H9 (cell line): Measurements from ENCODE around the gene VPS51. TPM values are rescaled to one million over a fixed set of nuclear protein-coding genes. Genes with fewer than 3 reads are reported as not detected.

Experiments
- DNase-seq: peaks from one replicate; pipeline ENCODE4 v3.0.0-alpha.2; 2017
- H2AFZ ChIP-seq: one replicate; pipeline ENCODE4 v1.6.1; 2013; ENCODE audit warnings: mild to moderate bottlenecking, low read length, control low read depth, moderate library complexity
- H2AK5ac ChIP-seq: 2 replicates; pipeline ENCODE4 v1.6.1; 2013; ENCODE audit warnings: low read length, control low read depth, mixed read lengths; ENCODE audit not compliant: insufficient read length
- H2BK120ac ChIP-seq: one replicate; pipeline ENCODE4 v1.6.1; 2013; ENCODE audit warnings: low read depth, mild to moderate bottlenecking, low read length, control low read depth, inconsistent platforms; ENCODE audit not compliant: poor library complexity, severe bottlenecking
- H2BK12ac ChIP-seq: 2 replicates; pipeline ENCODE4 v1.6.1; 2013; ENCODE audit warnings: low read length, control low read depth, mixed read lengths, low read depth; ENCODE audit not compliant: insufficient read length
- H2BK15ac ChIP-seq: 2 replicates; pipeline ENCODE4 v1.6.1; 2013; ENCODE audit warnings: low read depth, low read length, control low read depth
- H2BK20ac ChIP-seq: one replicate; pipeline ENCODE4 v1.6.1; 2013; ENCODE audit warnings: low read depth, mild to moderate bottlenecking, low read length, control low read depth, inconsistent platforms; ENCODE audit not compliant: poor library complexity, severe bottlenecking
- H2BK5ac ChIP-seq: 2 replicates; pipeline ENCODE4 v1.6.1; 2013; ENCODE audit warnings: low read length, control low read depth, mixed read lengths; ENCODE audit not compliant: insufficient read length
- H3K14ac ChIP-seq: 2 replicates; pipeline ENCODE4 v1.6.1; 2013; ENCODE audit warnings: low read length, control low read depth; ENCODE audit not compliant: insufficient read depth
- H3K18ac ChIP-seq: 2 replicates; pipeline ENCODE4 v1.6.1; 2013; ENCODE audit warnings: low read depth, mild to moderate bottlenecking, mixed read lengths, low read length, control low read depth; ENCODE audit not compliant: insufficient read length
- H3K23ac ChIP-seq: 2 replicates; pipeline ENCODE4 v1.6.1; 2013; ENCODE audit warnings: low read length, control low read depth, mixed read lengths, low read depth; ENCODE audit not compliant: insufficient read length
- H3K23me2 ChIP-seq: 2 replicates; pipeline ENCODE4 v1.6.1; 2013; ENCODE audit warnings: low read depth, mild to moderate bottlenecking, mixed read lengths, low read length, control low read depth; ENCODE audit not compliant: insufficient read length, poor library complexity, severe bottlenecking
- H3K27ac ChIP-seq: 2 replicates; pipeline ENCODE4 v1.5.1; 2013; ENCODE audit warnings: low read length, control low read depth, mixed read lengths, low read depth; ENCODE audit not compliant: insufficient read length
- H3K27me3 ChIP-seq: 2 replicates; pipeline ENCODE4 v1.6.1; 2013; ENCODE audit warnings: low read length, control low read depth, inconsistent platforms; ENCODE audit not compliant: insufficient read depth
- H3K4ac ChIP-seq: 2 replicates; pipeline ENCODE4 v1.6.1; 2013; ENCODE audit warnings: low read depth, mild to moderate bottlenecking, control low read depth, inconsistent platforms, low read length, moderate library complexity
- H3K4me1 ChIP-seq: 2 replicates; pipeline ENCODE4 v1.6.1; 2013; ENCODE audit warnings: low read length, control low read depth, inconsistent platforms; ENCODE audit not compliant: insufficient read depth
- H3K4me2 ChIP-seq: 2 replicates; pipeline ENCODE4 v1.6.1; 2013; ENCODE audit warnings: low read length, control low read depth, mixed read lengths; ENCODE audit not compliant: insufficient read length, insufficient read depth
- H3K56ac ChIP-seq: 2 replicates; pipeline ENCODE4 v1.6.1; 2013; ENCODE audit warnings: low read depth, mild to moderate bottlenecking, mixed read lengths, low read length, control low read depth; ENCODE audit not compliant: insufficient read length
- H3K79me1 ChIP-seq: 2 replicates; pipeline ENCODE4 v1.6.1; 2013; ENCODE audit warnings: low read depth, mild to moderate bottlenecking, moderate library complexity, low read length, control low read depth, inconsistent platforms; ENCODE audit not compliant: insufficient read depth, poor library complexity, severe bottlenecking
- H3K79me2 ChIP-seq: 2 replicates; pipeline ENCODE4 v1.6.1; 2013; ENCODE audit warnings: low read length, control low read depth, inconsistent platforms; ENCODE audit not compliant: insufficient read depth
- H3K9ac ChIP-seq: 2 replicates; pipeline ENCODE4 v1.6.1; 2013; ENCODE audit warnings: low read length, control low read depth, mixed read lengths; ENCODE audit not compliant: insufficient read length; ENCODE audit errors: extremely low read depth
- H3K9me3 ChIP-seq: one replicate; pipeline ENCODE4 v1.6.1; 2013; ENCODE audit warnings: low read depth, low read length, inconsistent platforms; ENCODE audit not compliant: control insufficient read depth
- H3T11ph ChIP-seq: one replicate; pipeline ENCODE4 v1.6.1; 2013; ENCODE audit warnings: mild to moderate bottlenecking, low read length, control low read depth, inconsistent platforms
- H4K20me1 ChIP-seq: one replicate; pipeline ENCODE4 v1.6.1; 2013; ENCODE audit not compliant: control insufficient read depth, insufficient read length, insufficient read depth
- H4K5ac ChIP-seq: 2 replicates; pipeline ENCODE4 v1.6.1; 2013; ENCODE audit warnings: low read depth, mild to moderate bottlenecking, mixed read lengths, low read length, control low read depth; ENCODE audit not compliant: insufficient read length
- H4K8ac ChIP-seq: replicated peaks from 2 replicates; pipeline ENCODE4 v1.6.1; 2013; ENCODE audit warnings: low read length, control low read depth, mixed read lengths, low read depth; ENCODE audit not compliant: insufficient read length
- H4K91ac ChIP-seq: 2 replicates; pipeline ENCODE4 v1.6.1; 2013; ENCODE audit warnings: low read depth, mild to moderate bottlenecking, moderate library complexity, mixed read lengths, low read length, control low read depth; ENCODE audit not compliant: insufficient read length
- H3K27ac Mint-ChIP-seq, 3 experiments: 2 replicates in 2 of 3; 3 replicates in 1 of 3; pipeline ENCODE4 v1.8.0; 2020 to 2021; ENCODE audit warnings: mixed read lengths in 3 of 3, mild to moderate bottlenecking in 1 of 3, moderate library complexity in 1 of 3
- H3K27me3 Mint-ChIP-seq: 2 replicates; pipeline ENCODE4 v1.8.0; 2021; ENCODE audit warnings: low read depth, mild to moderate bottlenecking, moderate library complexity, mixed read lengths
- H3K36me3 Mint-ChIP-seq, 3 experiments: 2 replicates in 2 of 3; 3 replicates in 1 of 3; pipeline ENCODE4 v1.8.0; 2020 to 2021; ENCODE audit warnings: low read depth in 3 of 3, mixed read lengths in 3 of 3; ENCODE audit not compliant: insufficient read depth in 1 of 3
- H3K4me1 Mint-ChIP-seq, 2 experiments: 2 replicates each; pipeline ENCODE4 v1.8.0; 2020; ENCODE audit warnings: mixed read lengths in 2 of 2
- H3K4me3 Mint-ChIP-seq, 2 experiments: 2 replicates in 1 of 2; 3 replicates in 1 of 2; pipeline ENCODE4 v1.8.0; 2020 to 2021; ENCODE audit warnings: mild to moderate bottlenecking in 2 of 2, mixed read lengths in 2 of 2, moderate library complexity in 1 of 2
- H3K9me3 Mint-ChIP-seq, 2 experiments: 2 replicates in 1 of 2; 3 replicates in 1 of 2; pipeline ENCODE4 v1.8.0; 2020; ENCODE audit warnings: mild to moderate bottlenecking in 2 of 2, mixed read lengths in 2 of 2, moderate library complexity in 1 of 2
- WGBS: extraction: QIAGEN DNeasy Blood & Tissue Kit; methylation state at CpG from one replicate; pipeline ENCODE4 v1.1.7; 2013; ENCODE audit warnings: missing lambda C conversion rate, low lambda C conversion rate, mixed read lengths; ENCODE audit not compliant: insufficient read length; ENCODE audit errors: extremely low coverage; 5-methylcytosine and 5-hydroxymethylcytosine counted together
- total RNA-seq: library from RNA; stranded (reverse); gene quantifications from 2 replicates; pipeline ENCODE4 v1.2.1, GENCODE V29; 2021
- TF ChIP-seq, protein P1 (sequence below): fragments of 200-600 bp; sonication (generic); conservative IDR thresholded peaks from 3 replicates; pipeline ENCODE4 v1.8.0; 2021; ENCODE audit warnings: antibody characterized with exemption, mild to moderate bottlenecking

VPS51 gene
- total RNA-seq, 1 experiment from 2014 or later, result 94.7 TPM

DNA sequence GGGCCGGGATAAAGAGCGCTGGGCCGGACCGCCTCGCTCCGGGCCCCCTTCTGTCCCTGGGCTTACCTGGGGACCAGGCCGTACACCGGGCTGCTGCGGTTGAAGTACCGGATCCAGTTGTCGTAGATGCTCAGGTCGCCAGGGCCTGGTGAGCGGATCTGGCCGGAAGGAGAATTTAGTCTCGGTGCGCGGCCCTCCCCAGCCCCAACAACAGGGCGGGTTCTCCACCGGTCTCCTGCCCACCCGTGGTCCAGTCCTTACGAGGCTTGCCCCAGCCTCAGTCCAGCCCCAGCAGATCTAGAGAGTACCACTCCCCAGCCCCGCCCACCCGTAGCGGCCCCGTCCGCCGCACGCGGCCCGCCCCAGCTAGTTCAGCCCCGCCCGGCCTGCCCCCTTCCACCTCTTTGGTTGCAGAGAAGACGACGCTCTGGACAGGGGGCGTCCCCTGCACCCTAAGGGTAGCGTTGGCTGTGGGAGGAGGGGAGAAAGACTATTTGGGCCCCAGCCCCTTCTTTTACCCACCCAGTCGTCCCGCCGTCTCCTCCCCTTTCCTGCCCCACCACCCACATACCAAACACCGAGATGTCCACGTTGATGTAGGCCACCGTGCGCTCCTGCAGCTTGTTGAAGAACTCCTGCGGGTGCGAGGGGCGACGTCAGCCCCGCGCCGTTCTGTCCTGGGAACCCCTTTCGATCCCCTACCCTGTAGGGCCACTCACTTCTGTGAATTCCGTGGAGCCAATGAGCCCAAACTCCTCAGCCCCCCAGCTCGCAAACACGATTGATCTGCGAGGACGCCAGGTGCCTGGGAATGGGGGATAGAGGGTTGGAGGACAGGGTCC is 48.2 kb upstream of the VPS51 start:
- Histone ChIP-seq H2BK20ac (no peak overlapping the region), H2AFZ (no peak overlapping the region), H2BK120ac (no peak overlapping the region), H3K18ac (no peak overlapping the region), H3K4me2 (peak overlapping the region; percentile 14), H3K4ac (no peak overlapping the region), H4K91ac (no peak overlapping the region), H3K27me3 (no peaks in the 10 kb centered on the region), H3K9ac (no peak overlapping the region), H3K27ac (no peak overlapping the region), H3K79me1 (no peaks in the 10 kb centered on the region), H3K14ac (no peak overlapping the region), H3K23ac (no peak overlapping the region), H2BK12ac (no peak overlapping the region), H4K8ac (no peak overlapping the region), H4K20me1 (no peaks in the 10 kb centered on the region), H4K5ac (no peak overlapping the region), H3K9me3 (no peaks in the 10 kb centered on the region), H3K4me1 (no peaks in the 10 kb centered on the region), H2AK5ac (no peak overlapping the region), H3K79me2 (no peaks in the 10 kb centered on the region), H2BK5ac (no peak overlapping the region), H3K23me2 (no peaks in the 10 kb centered on the region), H2BK15ac (no peak overlapping the region), H3T11ph (no peak overlapping the region), H3K56ac (no peak overlapping the region)
- no peak overlapping the region; a peak in 1 of 7 replicates for H3K27ac Mint-ChIP-seq
- H3K4me3 Mint-ChIP-seq, result no peak overlapping the region; a peak in 1 of 5 replicates
- peaks cover 4 to 10% of the 10 kb centered on the region in 2 experiments for H3K4me1 Mint-ChIP-seq
- peak; percentile 48 for DNase-seq
- TF ChIP-seq, protein P1, sequence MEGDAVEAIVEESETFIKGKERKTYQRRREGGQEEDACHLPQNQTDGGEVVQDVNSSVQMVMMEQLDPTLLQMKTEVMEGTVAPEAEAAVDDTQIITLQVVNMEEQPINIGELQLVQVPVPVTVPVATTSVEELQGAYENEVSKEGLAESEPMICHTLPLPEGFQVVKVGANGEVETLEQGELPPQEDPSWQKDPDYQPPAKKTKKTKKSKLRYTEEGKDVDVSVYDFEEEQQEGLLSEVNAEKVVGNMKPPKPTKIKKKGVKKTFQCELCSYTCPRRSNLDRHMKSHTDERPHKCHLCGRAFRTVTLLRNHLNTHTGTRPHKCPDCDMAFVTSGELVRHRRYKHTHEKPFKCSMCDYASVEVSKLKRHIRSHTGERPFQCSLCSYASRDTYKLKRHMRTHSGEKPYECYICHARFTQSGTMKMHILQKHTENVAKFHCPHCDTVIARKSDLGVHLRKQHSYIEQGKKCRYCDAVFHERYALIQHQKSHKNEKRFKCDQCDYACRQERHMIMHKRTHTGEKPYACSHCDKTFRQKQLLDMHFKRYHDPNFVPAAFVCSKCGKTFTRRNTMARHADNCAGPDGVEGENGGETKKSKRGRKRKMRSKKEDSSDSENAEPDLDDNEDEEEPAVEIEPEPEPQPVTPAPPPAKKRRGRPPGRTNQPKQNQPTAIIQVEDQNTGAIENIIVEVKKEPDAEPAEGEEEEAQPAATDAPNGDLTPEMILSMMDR, result no peak
- no peaks in the 10 kb centered on the region; a peak in 1 of 5 replicates for H3K9me3 Mint-ChIP-seq
- H3K27me3 Mint-ChIP-seq, result no peaks in the 10 kb centered on the region
- peaks cover 5 to 25% (median 14%) of the 10 kb centered on the region in 3 experiments; a peak in 5 of 7 replicates for H3K36me3 Mint-ChIP-seq
- WGBS, result no CpG with 5 or more reads among the region's 56 CpGs
